Measurements from ENCODE around the gene H6PD.
A peak's percentile ranks its signal among the peaks of the same experiment; 100 is the strongest.

The H6PD gene

DNA sequence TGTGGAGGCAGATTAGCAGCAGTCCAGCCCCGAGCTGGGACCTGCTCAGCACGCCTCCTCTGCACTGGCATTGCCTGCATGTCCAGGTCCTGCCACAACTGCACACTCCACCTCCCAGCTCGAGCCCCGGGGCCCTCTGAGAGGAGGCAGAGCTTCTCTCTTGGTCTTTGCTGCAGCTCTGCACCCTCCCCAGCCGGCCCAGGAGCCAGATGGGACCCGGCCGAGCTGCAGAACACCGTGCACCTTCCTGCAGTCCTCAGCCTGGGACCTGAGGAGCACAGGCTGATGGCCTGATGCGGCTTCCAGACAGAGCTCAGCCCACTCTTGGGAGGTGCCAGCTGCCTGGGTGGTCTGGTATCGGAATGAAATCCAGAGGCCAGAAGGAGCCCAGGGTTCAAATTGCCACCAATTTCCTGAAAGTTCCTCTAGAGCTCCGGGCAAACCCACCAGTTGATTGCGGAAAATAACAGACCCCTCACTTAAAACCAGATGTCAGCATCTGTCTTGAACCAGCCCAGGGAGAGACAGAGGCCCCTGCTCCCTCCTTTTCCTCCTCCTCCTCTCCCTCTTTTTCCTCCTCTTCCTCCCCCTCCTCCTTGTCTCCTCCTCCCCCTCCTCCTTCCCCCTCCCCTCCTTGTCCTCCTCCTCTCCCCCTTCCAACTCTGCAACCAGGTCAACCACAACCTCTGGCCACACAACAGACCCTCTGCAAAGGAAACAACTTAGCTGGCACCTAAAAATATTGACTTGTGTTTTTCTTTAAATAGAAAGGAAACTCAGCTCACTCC is 47.5 kb downstream of the H6PD start:
- ChIA-PET CTCF (interaction anchor here (0.5 to 1.7 kb wide), 8 partner anchors 8 to 258 kb away, joined by 3 to 8 read pairs (median 4); no protein-coding TSS in a partner anchor), POLR2A (no interaction called here)
- Histone ChIP-seq H3K9me3 (ENCODE audit: control insufficient read depth, insufficient read depth, low read depth, low read length) (no peaks in the 10 kb centered on the region), H3K36me3 (ENCODE audit: control insufficient read depth in 2 of 2, insufficient read depth in 1 of 2, low read length in 2 of 2) (no peaks in the 10 kb centered on the region), H3K4me1 (ENCODE audit: control insufficient read depth, insufficient read depth, low read length) (no peaks in the 10 kb centered on the region), H3K4me3 (ENCODE audit: low read depth, low read length) (no peak overlapping the region), H3K27ac (ENCODE audit: extremely low read depth, low read depth, low read length) (no peak overlapping the region)
- TF ChIP-seq ZNF140 (tag by site-specific recombination; IDR thresholded peaks at IDR 0.05), result no peak
- TF ChIP-seq ZNF654 (tag by site-specific recombination; IDR thresholded peaks at IDR 0.05; ENCODE audit: low read depth), result no peak
- no peak for TF ChIP-seq WT1 (tag by site-specific recombination; IDR thresholded peaks at IDR 0.05)

DNA sequence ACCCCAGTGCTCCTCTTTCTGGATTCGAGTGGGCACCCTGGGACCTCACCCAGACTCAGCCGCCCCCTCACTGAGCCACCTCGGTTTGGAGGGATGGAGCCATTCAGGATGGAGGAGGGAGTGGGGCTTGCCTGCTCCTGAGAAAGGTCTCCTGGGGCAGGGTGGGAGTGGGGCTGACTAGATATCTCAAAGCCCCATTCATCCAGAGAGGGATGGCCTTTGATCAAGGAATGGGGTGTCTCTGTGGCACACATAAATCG is 48.1 kb downstream of the H6PD start:
- H3K4me3 ChIP-seq (ENCODE audit: low read depth, low read length), result no peak overlapping the region
- ChIA-PET CTCF (interaction anchor here (0.6 to 1.7 kb wide), 4 partner anchors 16 to 212 kb away, joined by 3 to 8 read pairs (median 4); no protein-coding TSS in a partner anchor), POLR2A (no interaction called here)
- H3K36me3 ChIP-seq (ENCODE audit: control insufficient read depth in 2 of 2, insufficient read depth in 1 of 2, low read length in 2 of 2), result no peaks in the 10 kb centered on the region
- TF ChIP-seq, protein P1, sequence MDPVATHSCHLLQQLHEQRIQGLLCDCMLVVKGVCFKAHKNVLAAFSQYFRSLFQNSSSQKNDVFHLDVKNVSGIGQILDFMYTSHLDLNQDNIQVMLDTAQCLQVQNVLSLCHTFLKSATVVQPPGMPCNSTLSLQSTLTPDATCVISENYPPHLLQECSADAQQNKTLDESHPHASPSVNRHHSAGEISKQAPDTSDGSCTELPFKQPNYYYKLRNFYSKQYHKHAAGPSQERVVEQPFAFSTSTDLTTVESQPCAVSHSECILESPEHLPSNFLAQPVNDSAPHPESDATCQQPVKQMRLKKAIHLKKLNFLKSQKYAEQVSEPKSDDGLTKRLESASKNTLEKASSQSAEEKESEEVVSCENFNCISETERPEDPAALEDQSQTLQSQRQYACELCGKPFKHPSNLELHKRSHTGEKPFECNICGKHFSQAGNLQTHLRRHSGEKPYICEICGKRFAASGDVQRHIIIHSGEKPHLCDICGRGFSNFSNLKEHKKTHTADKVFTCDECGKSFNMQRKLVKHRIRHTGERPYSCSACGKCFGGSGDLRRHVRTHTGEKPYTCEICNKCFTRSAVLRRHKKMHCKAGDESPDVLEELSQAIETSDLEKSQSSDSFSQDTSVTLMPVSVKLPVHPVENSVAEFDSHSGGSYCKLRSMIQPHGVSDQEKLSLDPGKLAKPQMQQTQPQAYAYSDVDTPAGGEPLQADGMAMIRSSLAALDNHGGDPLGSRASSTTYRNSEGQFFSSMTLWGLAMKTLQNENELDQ (tag by site-specific recombination; IDR thresholded peaks at IDR 0.05; ENCODE audit: low read depth), result no peak
- TF ChIP-seq EGR2 (tag by site-specific recombination; IDR thresholded peaks at IDR 0.05; ENCODE audit: low read depth), result 0 out of 2 replicates have a peak, but pooled peaks have one; percentile 11
- TF ChIP-seq ZFHX2 (tag by site-specific recombination; conservative IDR thresholded peaks at IDR 0.05), result peak; percentile 59
- no peak for TF ChIP-seq IKZF3 (tag by site-specific recombination; IDR thresholded peaks at IDR 0.05)
- H3K27ac ChIP-seq (ENCODE audit: extremely low read depth, low read depth, low read length), result no peak overlapping the region
- H3K4me1 ChIP-seq (ENCODE audit: control insufficient read depth, insufficient read depth, low read length), result no peaks in the 10 kb centered on the region
- H3K9me3 ChIP-seq (ENCODE audit: control insufficient read depth, insufficient read depth, low read depth, low read length), result no peaks in the 10 kb centered on the region

DNA sequence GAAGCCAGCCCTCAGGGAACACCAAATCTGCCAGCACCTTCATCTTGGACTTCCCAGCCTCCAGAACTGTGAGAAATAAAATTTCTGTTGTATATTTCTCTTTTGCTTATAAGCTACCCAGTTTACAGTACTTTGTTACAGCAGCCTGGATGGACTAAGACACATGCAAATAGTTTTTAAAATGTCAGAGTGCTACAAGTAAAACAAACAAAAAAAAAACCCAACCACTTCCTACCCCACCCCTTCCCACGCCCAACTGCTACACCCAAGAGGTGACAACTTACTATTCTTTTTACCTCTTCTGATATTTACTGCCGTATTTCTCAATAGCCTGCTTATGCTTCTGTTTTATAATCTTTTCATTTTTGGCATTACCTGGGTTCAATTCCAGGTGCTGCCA is 49.5 kb downstream of the H6PD start:
- H3K4me1 ChIP-seq (ENCODE audit: control insufficient read depth, insufficient read depth, low read length), result no peaks in the 10 kb centered on the region
- ChIA-PET POLR2A (no interaction called here), CTCF (interaction anchor here (0.6 to 1.4 kb wide), 8 partner anchors 13 to 969 kb away, joined by 3 to 9 read pairs (median 3); no protein-coding TSS in a partner anchor)
- H3K4me3 ChIP-seq (ENCODE audit: low read depth, low read length), result no peak overlapping the region
- no peaks in the 10 kb centered on the region for H3K9me3 ChIP-seq (ENCODE audit: control insufficient read depth, insufficient read depth, low read depth, low read length)
- no peak overlapping the region for H3K27ac ChIP-seq (ENCODE audit: extremely low read depth, low read depth, low read length)
- no peaks in the 10 kb centered on the region for H3K36me3 ChIP-seq (ENCODE audit: control insufficient read depth in 2 of 2, insufficient read depth in 1 of 2, low read length in 2 of 2)
- TF ChIP-seq KLF1 (tag by site-specific recombination; IDR thresholded peaks at IDR 0.05), result peak; percentile 45; the same call in 1 of the 2 replicates
- no peak for TF ChIP-seq ZNF214 (tag by site-specific recombination; IDR thresholded peaks at IDR 0.05; ENCODE audit: borderline replicate concordance)

DNA sequence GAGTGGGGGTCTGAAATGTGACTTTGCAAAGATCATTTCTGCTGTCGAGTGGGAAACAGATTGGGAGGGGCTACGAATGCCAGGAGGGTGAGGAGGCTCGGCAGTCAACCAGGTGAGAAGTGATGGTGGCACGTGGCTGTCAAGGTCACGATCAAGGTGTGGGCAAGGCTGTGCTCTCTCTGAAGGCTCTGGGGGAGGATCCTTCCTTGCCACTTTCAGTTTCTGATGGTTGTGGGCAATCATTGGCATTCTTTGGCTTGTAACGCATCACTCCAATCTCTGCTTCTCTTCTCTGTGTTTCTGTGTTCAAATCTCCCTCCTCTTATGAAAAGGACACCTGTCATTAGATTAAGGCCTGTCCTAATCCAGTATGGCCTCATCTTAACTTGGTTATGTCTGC is 52.0 kb downstream of the H6PD start:
- Histone ChIP-seq H3K27ac (ENCODE audit: extremely low read depth, low read depth, low read length) (no peak overlapping the region), H3K36me3 (ENCODE audit: control insufficient read depth in 2 of 2, insufficient read depth in 1 of 2, low read length in 2 of 2) (no peaks in the 10 kb centered on the region), H3K4me1 (ENCODE audit: control insufficient read depth, insufficient read depth, low read length) (no peaks in the 10 kb centered on the region), H3K4me3 (ENCODE audit: low read depth, low read length) (no peak overlapping the region), H3K9me3 (ENCODE audit: control insufficient read depth, insufficient read depth, low read depth, low read length) (no peaks in the 10 kb centered on the region)
- ChIA-PET POLR2A (no interaction called here), CTCF (interaction anchor here (0.5 kb wide), 1 partner anchor 259 kb away, joined by 3 read pairs; no protein-coding TSS in a partner anchor)
- no peak for TF ChIP-seq KLF8 (tag by site-specific recombination; IDR thresholded peaks at IDR 0.05)
- TF ChIP-seq, protein P2, sequence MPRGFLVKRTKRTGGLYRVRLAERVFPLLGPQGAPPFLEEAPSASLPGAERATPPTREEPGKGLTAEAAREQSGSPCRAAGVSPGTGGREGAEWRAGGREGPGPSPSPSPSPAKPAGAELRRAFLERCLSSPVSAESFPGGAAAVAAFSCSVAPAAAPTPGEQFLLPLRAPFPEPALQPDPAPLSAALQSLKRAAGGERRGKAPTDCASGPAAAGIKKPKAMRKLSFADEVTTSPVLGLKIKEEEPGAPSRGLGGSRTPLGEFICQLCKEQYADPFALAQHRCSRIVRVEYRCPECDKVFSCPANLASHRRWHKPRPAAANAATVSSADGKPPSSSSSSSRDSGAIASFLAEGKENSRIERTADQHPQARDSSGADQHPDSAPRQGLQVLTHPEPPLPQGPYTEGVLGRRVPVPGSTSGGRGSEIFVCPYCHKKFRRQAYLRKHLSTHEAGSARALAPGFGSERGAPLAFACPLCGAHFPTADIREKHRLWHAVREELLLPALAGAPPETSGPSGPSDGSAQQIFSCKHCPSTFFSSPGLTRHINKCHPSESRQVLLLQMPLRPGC (tag by site-specific recombination; IDR thresholded peaks at IDR 0.05), result no peak
- no peak for TF ChIP-seq ZNF510 (tag by site-specific recombination; IDR thresholded peaks at IDR 0.05; ENCODE audit: insufficient replicate concordance)
- no peak for TF ChIP-seq GLI2 (tag by site-specific recombination; IDR thresholded peaks at IDR 0.05; ENCODE audit: borderline replicate concordance, low read depth)
- no peak for TF ChIP-seq ZNF404 (tag by site-specific recombination; IDR thresholded peaks at IDR 0.05)
- no peak for TF ChIP-seq ZNF350 (tag by site-specific recombination; IDR thresholded peaks at IDR 0.05)
- no peak for TF ChIP-seq SCRT1 (tag by site-specific recombination; IDR thresholded peaks at IDR 0.05; ENCODE audit: borderline replicate concordance)
- no peak for TF ChIP-seq ZNF621 (tag by site-specific recombination; IDR thresholded peaks at IDR 0.05)
- TF ChIP-seq, protein P3, sequence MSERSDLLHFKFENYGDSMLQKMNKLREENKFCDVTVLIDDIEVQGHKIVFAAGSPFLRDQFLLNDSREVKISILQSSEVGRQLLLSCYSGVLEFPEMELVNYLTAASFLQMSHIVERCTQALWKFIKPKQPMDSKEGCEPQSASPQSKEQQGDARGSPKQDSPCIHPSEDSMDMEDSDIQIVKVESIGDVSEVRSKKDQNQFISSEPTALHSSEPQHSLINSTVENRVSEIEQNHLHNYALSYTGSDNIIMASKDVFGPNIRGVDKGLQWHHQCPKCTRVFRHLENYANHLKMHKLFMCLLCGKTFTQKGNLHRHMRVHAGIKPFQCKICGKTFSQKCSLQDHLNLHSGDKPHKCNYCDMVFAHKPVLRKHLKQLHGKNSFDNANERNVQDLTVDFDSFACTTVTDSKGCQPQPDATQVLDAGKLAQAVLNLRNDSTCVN (tag by site-specific recombination; optimal IDR thresholded peaks at IDR 0.05), result no peak
